ENCODE results near the gene PGP.
A peak's percentile ranks its signal among the peaks of the same experiment; 100 is the strongest.

PGP gene

DNA sequence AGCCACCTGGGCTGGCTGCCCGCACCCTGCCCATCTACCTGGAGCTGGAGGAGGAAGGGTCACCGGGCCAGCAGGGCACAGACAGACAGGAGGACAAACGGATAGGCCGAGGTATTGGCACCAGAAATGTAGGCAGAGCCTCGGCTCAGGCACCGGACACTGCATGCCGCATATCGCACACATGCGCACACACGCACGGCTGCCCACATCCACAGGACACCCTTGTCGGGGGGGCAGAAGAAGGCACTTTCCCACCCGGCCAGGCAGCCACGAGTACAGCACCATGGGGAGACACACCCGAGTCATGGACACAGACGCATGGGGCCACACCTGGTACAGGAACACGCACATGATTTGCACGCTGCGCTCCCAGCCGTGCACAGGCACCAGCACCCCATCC lies 32.7 kb downstream of the PGP start:
- DNase-seq (ENCODE audit: low spot score), result no peak

- DNase-seq (ENCODE audit: low spot score), result no peak
These were observed 33.4 kb downstream of the PGP start for GRCh38 chr16:2180962-2181923.

- no peak for DNase-seq (ENCODE audit: low spot score)
These were observed 34.2 kb downstream of the PGP start for GRCh38 chr16:2180461-2180860.

GRCh38 chr16:2179576-2179975 lies 35.1 kb downstream of the PGP start:
- no peak for DNase-seq (ENCODE audit: low spot score)

DNA sequence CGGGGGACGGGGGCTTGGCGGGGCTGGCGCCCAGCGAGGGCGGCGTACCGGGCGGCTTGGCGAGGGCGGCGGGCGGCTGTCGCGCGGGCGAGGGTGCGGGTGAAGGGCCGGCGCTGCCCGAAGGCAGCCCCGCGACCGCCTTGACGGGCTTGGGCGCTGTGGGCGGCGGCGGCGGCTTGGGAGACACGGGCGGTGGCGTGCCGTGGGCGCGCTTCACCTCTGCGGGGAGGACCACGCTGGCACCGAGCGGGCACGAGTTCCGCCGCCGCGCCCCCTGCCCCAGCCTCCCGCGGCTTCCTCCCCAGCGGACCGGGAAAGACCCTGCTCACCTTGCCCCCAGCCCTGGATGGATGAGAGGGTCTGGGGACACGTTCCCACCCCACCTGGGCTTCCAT lies 35.5 kb downstream of the PGP start:
- DNase-seq (ENCODE audit: low spot score), result no peak

GRCh38 chr16:2178321-2179106 lies 36.1 kb downstream of the PGP start:
- DNase-seq (ENCODE audit: low spot score), result peak; percentile 47

DNA sequence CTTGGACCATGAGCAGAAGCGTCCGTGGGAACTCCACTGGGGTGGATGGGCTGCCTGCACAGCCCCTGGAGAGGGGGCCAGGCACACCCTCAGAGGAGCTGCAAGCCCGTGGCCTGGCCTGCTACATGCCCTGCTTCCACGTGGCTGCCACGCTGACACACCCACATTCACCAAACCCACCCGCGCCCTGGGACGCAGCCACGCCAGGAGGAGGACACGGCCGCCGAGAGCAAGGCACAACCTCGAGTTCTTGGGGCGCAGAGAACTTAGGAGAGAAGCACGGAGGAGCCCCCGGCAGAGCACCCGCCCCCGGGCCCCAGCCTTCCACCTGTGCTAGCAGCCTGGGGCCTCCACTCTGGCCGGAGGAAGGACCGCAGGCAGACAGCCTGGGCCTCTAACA lies 37.1 kb downstream of the PGP start:
- DNase-seq (ENCODE audit: low spot score), result no peak

GRCh38 chr16:2177101-2177500 lies 37.5 kb downstream of the PGP start:
- no peak for DNase-seq (ENCODE audit: low spot score)

DNA sequence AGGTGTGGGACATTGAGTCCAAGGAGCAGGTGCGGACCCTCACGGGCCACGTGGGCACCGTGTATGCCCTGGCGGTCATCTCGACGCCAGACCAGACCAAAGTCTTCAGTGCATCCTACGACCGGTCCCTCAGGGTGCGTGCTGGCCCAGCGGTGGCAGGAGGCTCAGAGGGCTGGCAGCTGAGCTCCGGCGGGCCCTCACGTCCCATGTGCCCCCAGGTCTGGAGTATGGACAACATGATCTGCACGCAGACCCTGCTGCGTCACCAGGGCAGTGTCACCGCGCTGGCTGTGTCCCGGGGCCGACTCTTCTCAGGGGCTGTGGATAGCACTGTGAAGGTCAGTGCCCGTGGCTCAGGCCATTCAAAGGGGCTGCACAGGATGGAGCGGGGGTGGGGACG lies 38.6 kb downstream of the PGP start:
- DNase-seq (ENCODE audit: low spot score), result no peak

- no peak for DNase-seq (ENCODE audit: low spot score)
These were observed 39.2 kb downstream of the PGP start for GRCh38 chr16:2175454-2175853.

- DNase-seq (ENCODE audit: low spot score), result no peak
These were observed 40.1 kb downstream of the PGP start for GRCh38 chr16:2174396-2175131.

GRCh38 chr16:2173916-2174315 lies 40.7 kb downstream of the PGP start:
- DNase-seq (ENCODE audit: low spot score), result no peak

DNA sequence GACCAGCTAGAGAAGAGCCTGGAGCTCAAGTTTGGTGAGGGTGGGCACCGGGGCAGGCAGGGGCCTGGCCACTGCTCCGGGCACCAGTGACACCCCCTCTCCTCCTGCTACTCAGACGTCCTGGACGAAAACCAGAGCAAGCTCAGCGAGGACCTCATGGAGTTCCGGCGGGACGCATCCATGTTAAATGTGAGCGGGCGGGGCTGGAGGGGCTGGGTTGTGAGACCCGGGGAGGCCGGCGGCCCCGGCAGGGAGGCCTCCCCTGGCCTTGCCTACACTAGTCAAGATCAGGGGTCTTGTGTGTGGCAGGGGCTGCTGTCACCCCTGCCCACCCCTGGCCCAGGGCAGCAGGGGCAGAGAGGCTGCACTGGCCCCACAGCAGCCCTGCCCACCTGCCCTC lies 41.3 kb downstream of the PGP start:
- no peak for DNase-seq (ENCODE audit: low spot score)

GRCh38 chr16:2172688-2173335 lies 41.8 kb downstream of the PGP start:
- no peak for DNase-seq (ENCODE audit: low spot score)

GRCh38 chr16:2171601-2172178 lies 43.0 kb downstream of the PGP start:
- no peak for DNase-seq (ENCODE audit: low spot score)

- no peak for DNase-seq (ENCODE audit: low spot score)
These were observed 43.8 kb downstream of the PGP start for GRCh38 chr16:2170587-2171435.

GRCh38 chr16:2170080-2170479 lies 44.6 kb downstream of the PGP start:
- no peak for DNase-seq (ENCODE audit: low spot score)

DNA sequence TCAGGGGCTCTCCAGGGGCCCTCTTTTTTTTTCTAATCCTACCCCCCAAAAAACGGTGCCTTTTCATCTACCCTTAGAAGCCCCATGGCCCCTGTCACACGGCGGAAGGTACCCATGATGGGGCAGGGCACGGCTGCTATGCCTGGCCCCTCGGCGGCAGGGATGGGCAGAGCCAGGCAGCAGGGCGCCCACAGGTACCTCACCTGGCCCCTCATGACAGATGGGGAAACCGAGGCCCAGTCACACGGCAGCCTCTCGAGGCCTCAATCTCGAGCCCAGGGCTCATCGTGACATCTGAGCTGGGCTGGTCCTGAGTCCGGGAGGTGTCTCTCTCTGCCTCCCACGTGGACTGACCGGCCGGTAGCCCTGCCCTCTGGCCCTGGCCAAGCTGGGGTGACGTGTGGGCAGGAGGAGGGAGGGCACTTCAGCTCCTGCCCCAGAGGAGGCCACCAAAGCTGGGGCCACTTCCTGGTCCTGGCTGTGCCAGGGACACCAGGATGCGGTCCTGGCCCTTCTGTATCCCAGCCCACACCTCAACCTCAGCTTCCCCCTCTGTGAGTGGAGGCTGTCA lies 47.5 kb downstream of the PGP start:
- DNase-seq (ENCODE audit: low spot score), result no peak

GRCh38 chr16:2166263-2167067 lies 48.2 kb downstream of the PGP start:
- no peak for DNase-seq (ENCODE audit: low spot score)
